Measurements from ENCODE around the gene TBX5. TPM values are rescaled to one million over a fixed set of nuclear protein-coding genes. Genes with fewer than 3 reads are reported as not detected.

Gene TBX5
- total and polyA plus RNA-seq, 2 donors (not counting 1 experiment from before 2014, with no cell fraction given), result not detected

GRCh38 chr12:114408886-114409851 lies 3.2 kb upstream of the TBX5 start:
- Histone ChIP-seq H3K4me1 (ENCODE audit: control insufficient read depth in 2 of 2, insufficient read depth in 2 of 2, low read length in 2 of 2) (peaks cover 0 to 8% of the 10 kb centered on the region in 2 donors), H3K9ac (ENCODE audit: low read length) (no peak overlapping the region), H3K36me3 (replicated peaks in 1 of 2; ENCODE audit: control extremely low read depth in 1 of 2, control insufficient read depth in 1 of 2, extremely low read depth in 1 of 2, insufficient read depth in 2 of 2, low read length in 1 of 2) (no peaks in the 10 kb centered on the region), H3K79me2 (ENCODE audit: control insufficient read depth, insufficient read depth, low read length) (no peaks in the 10 kb centered on the region), H3K27ac (ENCODE audit: low read length in 2 of 2) (no peak overlapping the region), H4K20me1 (ENCODE audit: control insufficient read depth, insufficient read depth, low read length, poor library complexity, severe bottlenecking) (no peaks in the 10 kb centered on the region), H2AFZ (ENCODE audit: insufficient read depth, low read depth, low read length, poor library complexity, severe bottlenecking) (peak overlapping the region; percentile 18), H3K9me3 (ENCODE audit: control extremely low read depth in 1 of 3, control insufficient read depth in 2 of 3, insufficient read depth in 1 of 3, low read length in 2 of 3) (peaks cover 0 to 26% (median 0%) of the 10 kb centered on the region in 3 donors), H3K27me3 (replicated peaks in 1 of 4; ENCODE audit: control extremely low read depth in 1 of 4, control insufficient read depth in 3 of 4, insufficient read depth in 4 of 4, low read length in 3 of 4) (peaks cover 0 to 68% (median 54%) of the 10 kb centered on the region in 4 experiments), H3K4me3 (ENCODE audit: control extremely low read depth in 1 of 5, extremely low read depth in 1 of 5, insufficient read depth in 1 of 5, low read depth in 2 of 5, low read length in 4 of 5) (peak overlapping the region in 1 of 5 experiments; percentile 8), H3K4me2 (replicated peaks; ENCODE audit: low read depth, low read length, poor library complexity, severe bottlenecking) (peak overlapping the region; percentile 37)
- Mint-ChIP-seq H3K27ac (no peak overlapping the region), H3K4me1 (peaks cover 7% of the 10 kb centered on the region), H3K27me3 (peaks cover 84% of the 10 kb centered on the region), H3K9me3 (ENCODE audit: insufficient read depth) (no peaks in the 10 kb centered on the region), H3K4me3 (peak overlapping the region; percentile 60)
- 7% methylated on average over 71 of the region's 71 CpGs for WGBS (ENCODE audit: insufficient coverage)
- ATAC-seq (ENCODE audit: low read depth), result no peak
- no peak for DNase-seq
- ChIA-PET POLR2A (no interaction called here), CTCF (no interaction called here)
- intact Hi-C loops (cut with micrococcal nuclease), result no loop called here
- TF ChIP-seq CTCF (IDR thresholded peaks at IDR 0.05) (no peak), EZH2 (IDR thresholded peaks at IDR 0.05; ENCODE audit: borderline replicate concordance, insufficient read depth, low read depth, low read length, poor library complexity, severe bottlenecking) (no peak)

GRCh38 chr12:114408471-114408885 lies 2.5 kb upstream of the TBX5 start:
- Mint-ChIP-seq H3K27ac (no peak overlapping the region), H3K4me3 (peak overlapping the region; percentile 41), H3K4me1 (peaks cover 7% of the 10 kb centered on the region), H3K9me3 (ENCODE audit: insufficient read depth) (no peaks in the 10 kb centered on the region), H3K27me3 (peaks cover 84% of the 10 kb centered on the region)
- ChIA-PET POLR2A (no interaction called here), CTCF (no interaction called here)
- DNase-seq (no peak), ATAC-seq (ENCODE audit: low read depth) (no peak)
- Histone ChIP-seq H3K9me3 (ENCODE audit: control extremely low read depth in 1 of 3, control insufficient read depth in 2 of 3, insufficient read depth in 1 of 3, low read length in 2 of 3) (peaks cover 0 to 29% (median 0%) of the 10 kb centered on the region in 3 donors), H3K79me2 (ENCODE audit: control insufficient read depth, insufficient read depth, low read length) (no peaks in the 10 kb centered on the region), H3K27ac (ENCODE audit: low read length in 2 of 2) (no peak overlapping the region), H3K36me3 (replicated peaks in 1 of 2; ENCODE audit: control extremely low read depth in 1 of 2, control insufficient read depth in 1 of 2, extremely low read depth in 1 of 2, insufficient read depth in 2 of 2, low read length in 1 of 2) (no peaks in the 10 kb centered on the region), H3K9ac (ENCODE audit: low read length) (no peak overlapping the region), H3K4me2 (replicated peaks; ENCODE audit: low read depth, low read length, poor library complexity, severe bottlenecking) (no peak overlapping the region), H3K4me1 (ENCODE audit: control insufficient read depth in 2 of 2, insufficient read depth in 2 of 2, low read length in 2 of 2) (peaks cover 0 to 8% of the 10 kb centered on the region in 2 donors), H3K27me3 (replicated peaks in 1 of 4; ENCODE audit: control extremely low read depth in 1 of 4, control insufficient read depth in 3 of 4, insufficient read depth in 4 of 4, low read length in 3 of 4) (peaks cover 0 to 72% (median 56%) of the 10 kb centered on the region in 4 experiments), H4K20me1 (ENCODE audit: control insufficient read depth, insufficient read depth, low read length, poor library complexity, severe bottlenecking) (no peaks in the 10 kb centered on the region), H3K4me3 (ENCODE audit: control extremely low read depth in 1 of 5, extremely low read depth in 1 of 5, insufficient read depth in 1 of 5, low read depth in 2 of 5, low read length in 4 of 5) (no peak overlapping the region), H2AFZ (ENCODE audit: insufficient read depth, low read depth, low read length, poor library complexity, severe bottlenecking) (peak overlapping the region; percentile 18)
- WGBS (ENCODE audit: insufficient coverage), result 19% methylated on average over 19 of the region's 21 CpGs
- intact Hi-C loops (cut with micrococcal nuclease), result no loop called here
- TF ChIP-seq CTCF (IDR thresholded peaks at IDR 0.05) (no peak), EZH2 (IDR thresholded peaks at IDR 0.05; ENCODE audit: borderline replicate concordance, insufficient read depth, low read depth, low read length, poor library complexity, severe bottlenecking) (no peak)

Measured in B cell (primary cell).